Muscle of leg (tissue), 11 donors: ENCODE data around the gene CHURC1. TPM values are rescaled to one million over a fixed set of nuclear protein-coding genes. Genes with fewer than 3 reads are reported as not detected.
A peak's percentile ranks its signal among the peaks of the same experiment; 100 is the strongest.
"Not testable (repeated sequence)": the region's sequence is repeated elsewhere in the genome, so short reads cannot be mapped to it uniquely, and the experiment has no call there.

Experiments
- DNase-seq: peaks from one replicate; pipeline ENCODE4 v3.0.0; 2013
- H3K27ac ChIP-seq: one replicate; pipeline ENCODE4 v1.5.1; 2013; ENCODE audit warnings: mild to moderate bottlenecking, low read length, control low read depth
- H3K27me3 ChIP-seq: one replicate; pipeline ENCODE4 v1.6.1; 2013; ENCODE audit warnings: low read length; ENCODE audit not compliant: control insufficient read depth, insufficient read depth
- H3K36me3 ChIP-seq: one replicate; pipeline ENCODE4 v1.6.1; 2013; ENCODE audit warnings: low read length; ENCODE audit not compliant: control insufficient read depth, insufficient read depth
- H3K4me1 ChIP-seq: one replicate; pipeline ENCODE4 v1.6.1; 2013; ENCODE audit warnings: low read length; ENCODE audit not compliant: control insufficient read depth, insufficient read depth
- H3K4me3 ChIP-seq: one replicate; pipeline ENCODE4 v1.5.1; 2013; ENCODE audit warnings: low read length, control low read depth
- H3K9me3 ChIP-seq: replicated peaks from 2 replicates; pipeline ENCODE4 v1.6.1; 2013; ENCODE audit warnings: low read depth, low read length; ENCODE audit not compliant: control insufficient read depth
- WGBS: methylation state at CpG from one replicate; pipeline ENCODE4 v1.1.5; 2013; ENCODE audit warnings: missing lambda C conversion rate; ENCODE audit not compliant: insufficient coverage; 5-methylcytosine and 5-hydroxymethylcytosine counted together
- polyA plus RNA-seq, 8 donors: library from polyadenylated mRNA; unstranded; fragments of 120-200 nt; gene quantifications; one replicate each; pipeline versions ENCODE4 v1.2.1 to v1.2.3, GENCODE V29; 2013; ENCODE audit warnings: inconsistent platforms in 1 of 8, low replicate concordance in 1 of 8; ENCODE audit not compliant: insufficient read length in 8 of 8, insufficient read depth in 1 of 8
- total RNA-seq: library from RNA; stranded (reverse); fragments of 120-200 nt; gene quantifications from one replicate; pipeline ENCODE4 v1.2.4, GENCODE V29; 2013

The CHURC1 gene
- total and polyA plus RNA-seq, 9 donors: 37.7 to 46.7 (median 40.1) TPM

DNA sequence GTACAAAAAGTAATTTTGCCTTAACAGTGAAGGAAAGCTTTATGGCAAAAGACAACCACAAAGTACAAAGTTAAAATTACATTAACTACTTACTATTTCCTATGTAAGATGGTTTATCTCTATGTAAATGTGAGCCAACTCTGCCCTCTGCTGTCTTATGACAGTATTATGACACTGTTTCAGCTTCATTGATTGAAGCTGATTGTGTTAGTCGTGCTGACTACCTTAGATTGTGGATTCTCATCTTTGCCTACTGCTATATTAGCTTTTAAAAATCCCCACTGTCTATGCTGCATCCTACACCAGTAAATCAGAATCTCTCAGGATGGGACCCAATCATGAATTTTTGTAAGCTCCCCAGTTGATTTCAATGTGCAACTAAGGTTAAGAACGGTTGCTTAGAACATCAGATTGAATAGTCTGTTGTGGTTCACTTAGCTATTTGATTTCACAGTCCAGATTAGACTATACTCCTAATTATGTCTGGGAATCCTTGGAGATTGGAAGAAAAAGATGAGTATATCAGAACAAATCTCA lies 22.3 kb upstream of the CHURC1 start:
- H3K36me3 ChIP-seq: no peaks in the 10 kb centered on the region
- DNase-seq: peak; percentile 74
- no peaks in the 10 kb centered on the region for H3K9me3 ChIP-seq
- no peak overlapping the region for H3K27ac ChIP-seq
- WGBS: no CpG with 5 or more reads among the region's 2 CpGs
- H3K4me3 ChIP-seq: no peak overlapping the region
- peaks cover 2% of the 10 kb centered on the region for H3K27me3 ChIP-seq
- H3K4me1 ChIP-seq: no peaks in the 10 kb centered on the region

DNA sequence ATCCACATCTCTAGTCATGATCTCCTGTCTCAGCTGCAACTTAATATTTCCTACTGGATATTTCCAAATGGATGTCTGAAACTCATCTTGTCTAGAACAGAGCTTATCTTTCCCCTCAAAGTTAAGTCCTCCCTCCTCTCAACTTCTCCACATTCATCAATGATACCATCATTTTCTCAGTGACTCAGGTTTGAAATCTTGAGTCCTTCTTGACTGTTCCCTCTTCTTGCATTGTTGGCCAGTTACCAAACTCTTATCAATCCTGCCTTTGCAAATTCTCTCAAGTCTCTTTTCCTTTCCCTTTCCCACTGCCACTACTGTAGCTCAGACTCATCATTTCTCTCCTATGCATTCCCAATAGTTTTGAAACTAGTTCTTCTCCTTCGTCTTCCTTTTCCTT lies 14.3 kb upstream of the CHURC1 start:
- Histone ChIP-seq H3K27me3 (peaks cover 10% of the 10 kb centered on the region), H3K4me3 (no peak overlapping the region), H3K36me3 (no peaks in the 10 kb centered on the region), H3K4me1 (no peaks in the 10 kb centered on the region), H3K27ac (no peak overlapping the region), H3K9me3 (no peaks in the 10 kb centered on the region)
- no peak for DNase-seq
- WGBS: no CpG with 5 or more reads among the region's 1 CpG

- Histone ChIP-seq H3K9me3 (no peaks in the 10 kb centered on the region), H3K4me1 (no peaks in the 10 kb centered on the region), H3K36me3 (no peaks in the 10 kb centered on the region), H3K27ac (no peak overlapping the region), H3K27me3 (peaks cover 2% of the 10 kb centered on the region), H3K4me3 (no peak overlapping the region)
- no peak for DNase-seq
- WGBS: 42% methylated on average over 4 of the region's 6 CpGs
Observed at GRCh38 chr14:64906022-64906421, 8.2 kb upstream of the CHURC1 start.

GRCh38 chr14:64910847-64911495 lies 3.3 kb upstream of the CHURC1 start:
- 21% methylated on average over 2 of the region's 3 CpGs for WGBS
- Histone ChIP-seq H3K4me1 (peaks cover 8% of the 10 kb centered on the region), H3K36me3 (no peaks in the 10 kb centered on the region), H3K27me3 (peaks cover 2% of the 10 kb centered on the region), H3K27ac (no peak overlapping the region), H3K9me3 (no peaks in the 10 kb centered on the region), H3K4me3 (no peak overlapping the region)
- peak; percentile 19 for DNase-seq

DNA sequence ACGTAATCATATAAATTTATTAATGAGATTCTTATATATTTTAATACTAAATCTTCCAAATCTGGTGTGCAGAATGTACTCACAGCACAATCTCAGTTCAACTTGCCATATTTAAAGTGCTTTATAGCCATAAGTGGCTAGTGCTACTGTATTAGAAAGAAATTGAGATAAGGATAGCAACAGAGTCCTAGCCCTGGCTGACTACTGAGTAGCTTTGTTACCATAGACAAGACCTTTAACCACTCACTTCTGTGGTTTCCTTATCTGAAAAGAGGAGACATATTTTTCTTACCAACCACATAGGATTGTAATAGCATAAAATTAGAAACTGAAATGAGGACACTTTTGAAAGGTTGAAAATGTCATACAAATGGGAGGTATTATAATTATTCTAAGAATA lies 2.0 kb upstream of the CHURC1 start:
- no peak for DNase-seq
- H3K27ac ChIP-seq: no peak overlapping the region
- no CpG with 5 or more reads among the region's 1 CpG for WGBS
- no peaks in the 10 kb centered on the region for H3K9me3 ChIP-seq
- no peaks in the 10 kb centered on the region for H3K36me3 ChIP-seq
- H3K4me1 ChIP-seq: peaks cover 8% of the 10 kb centered on the region
- no peak overlapping the region for H3K4me3 ChIP-seq
- peaks cover 2% of the 10 kb centered on the region for H3K27me3 ChIP-seq

DNA sequence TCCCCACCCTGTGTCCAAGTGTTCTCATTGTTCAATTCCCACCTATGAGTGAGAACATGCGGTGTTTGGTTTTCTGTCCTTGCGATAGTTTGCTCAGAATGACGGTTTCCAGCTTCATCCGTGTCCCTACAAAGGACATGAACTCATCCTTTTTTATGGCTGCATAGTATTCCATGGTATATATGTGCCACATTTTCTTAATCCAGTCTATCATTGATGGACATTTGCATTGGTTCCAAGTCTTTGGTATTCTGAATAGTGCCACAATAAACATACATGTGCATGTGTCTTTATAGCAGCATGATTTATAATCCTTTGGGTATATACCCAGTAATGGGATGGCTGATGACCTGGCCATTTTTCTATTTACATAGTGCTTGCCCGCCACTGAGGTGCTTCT lies 778 bp upstream of the CHURC1 start:
- not testable (repeated sequence) for H3K27ac ChIP-seq, H3K27me3 ChIP-seq, H3K4me3 ChIP-seq, DNase-seq, H3K36me3 ChIP-seq, H3K9me3 ChIP-seq, H3K4me1 ChIP-seq
- WGBS: no CpG with 5 or more reads among the region's 5 CpGs

DNA sequence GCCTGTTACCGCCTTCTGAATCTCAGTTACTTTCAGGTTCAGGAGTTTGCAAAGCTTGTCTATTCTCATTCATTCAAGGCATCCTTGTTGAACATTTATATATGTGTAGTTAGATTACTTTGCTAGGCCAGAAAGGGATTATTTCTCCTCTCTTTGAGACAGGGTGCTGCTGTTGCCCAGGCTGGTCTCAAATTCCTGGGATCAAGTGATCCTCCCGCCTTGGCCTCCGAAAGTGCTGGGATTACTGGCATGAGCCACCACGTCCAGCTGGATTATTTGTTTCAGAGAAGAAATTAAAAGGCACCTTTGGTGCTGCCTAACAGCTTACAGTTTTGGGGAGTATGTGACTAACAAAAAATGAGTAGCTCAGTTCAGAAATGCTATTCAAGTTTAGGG lies 772 bp downstream of the CHURC1 start:
- WGBS: 4% methylated on average over 3 of the region's 4 CpGs
- peaks cover 2% of the 10 kb centered on the region for H3K27me3 ChIP-seq
- H3K4me3 ChIP-seq: peak overlapping the region; percentile 100
- H3K36me3 ChIP-seq: no peaks in the 10 kb centered on the region
- no peaks in the 10 kb centered on the region for H3K9me3 ChIP-seq
- no peak for DNase-seq
- peaks cover 8% of the 10 kb centered on the region for H3K4me1 ChIP-seq
- H3K27ac ChIP-seq: peak overlapping the region; percentile 96

- no peak for DNase-seq
- H3K4me1 ChIP-seq: peaks cover 8% of the 10 kb centered on the region
- WGBS: no CpG with 5 or more reads among the region's 2 CpGs
- H3K4me3 ChIP-seq: no peak overlapping the region
- H3K9me3 ChIP-seq: no peaks in the 10 kb centered on the region
- no peaks in the 10 kb centered on the region for H3K36me3 ChIP-seq
- H3K27me3 ChIP-seq: peaks cover 2% of the 10 kb centered on the region
- no peak overlapping the region for H3K27ac ChIP-seq
Observed at GRCh38 chr14:64915797-64916196, 1.5 kb downstream of the CHURC1 start.

GRCh38 chr14:64918216-64918615 lies 4.0 kb downstream of the CHURC1 start:
- no peak for DNase-seq
- Histone ChIP-seq H3K4me1 (peaks cover 8% of the 10 kb centered on the region), H3K27ac (no peak overlapping the region), H3K4me3 (no peak overlapping the region), H3K27me3 (no peaks in the 10 kb centered on the region), H3K36me3 (no peaks in the 10 kb centered on the region), H3K9me3 (no peaks in the 10 kb centered on the region)
- 93% methylated on average over 2 of the region's 4 CpGs for WGBS

- no peak for DNase-seq
- Histone ChIP-seq H3K4me1 (peaks cover 6% of the 10 kb centered on the region), H3K27ac (no peak overlapping the region), H3K4me3 (no peak overlapping the region), H3K27me3 (no peaks in the 10 kb centered on the region), H3K9me3 (no peaks in the 10 kb centered on the region), H3K36me3 (no peaks in the 10 kb centered on the region)
Observed at GRCh38 chr14:64919215-64919614, 5.0 kb downstream of the CHURC1 start.

DNA sequence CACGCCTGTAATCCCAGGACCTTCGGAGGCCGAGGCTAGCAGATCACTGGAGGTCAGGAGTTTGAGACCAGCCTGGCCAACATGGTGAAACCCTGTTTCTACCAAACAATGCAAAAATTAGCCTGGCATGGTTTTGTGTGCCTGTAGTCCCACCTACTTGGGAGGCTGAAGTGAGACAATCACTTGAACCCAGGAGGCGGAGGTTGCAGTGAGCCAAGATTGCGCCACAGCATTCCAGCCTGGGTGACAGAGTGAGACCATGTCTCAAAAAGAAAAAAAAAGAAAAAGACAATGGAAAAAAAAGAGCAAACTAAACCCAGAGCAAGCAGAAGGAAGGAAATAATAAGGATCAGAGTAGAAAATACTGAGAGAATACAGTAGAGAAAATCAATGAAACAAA lies 5.4 kb downstream of the CHURC1 start:
- no peak overlapping the region for H3K27ac ChIP-seq
- H3K4me1 ChIP-seq: peaks cover 6% of the 10 kb centered on the region
- H3K4me3 ChIP-seq: no peak overlapping the region
- no peaks in the 10 kb centered on the region for H3K36me3 ChIP-seq
- H3K9me3 ChIP-seq: no peaks in the 10 kb centered on the region
- H3K27me3 ChIP-seq: no peaks in the 10 kb centered on the region
- WGBS: 85% methylated on average over 4 of the region's 5 CpGs
- DNase-seq: no peak
